ENCODE results near the gene AAR2.

The AAR2 gene

GRCh38 chr20:36279776-36280175, 43.5 kb downstream of the AAR2 start:
- DNase-seq (ENCODE audit: low read depth in 2 of 2) = no peak

DNA sequence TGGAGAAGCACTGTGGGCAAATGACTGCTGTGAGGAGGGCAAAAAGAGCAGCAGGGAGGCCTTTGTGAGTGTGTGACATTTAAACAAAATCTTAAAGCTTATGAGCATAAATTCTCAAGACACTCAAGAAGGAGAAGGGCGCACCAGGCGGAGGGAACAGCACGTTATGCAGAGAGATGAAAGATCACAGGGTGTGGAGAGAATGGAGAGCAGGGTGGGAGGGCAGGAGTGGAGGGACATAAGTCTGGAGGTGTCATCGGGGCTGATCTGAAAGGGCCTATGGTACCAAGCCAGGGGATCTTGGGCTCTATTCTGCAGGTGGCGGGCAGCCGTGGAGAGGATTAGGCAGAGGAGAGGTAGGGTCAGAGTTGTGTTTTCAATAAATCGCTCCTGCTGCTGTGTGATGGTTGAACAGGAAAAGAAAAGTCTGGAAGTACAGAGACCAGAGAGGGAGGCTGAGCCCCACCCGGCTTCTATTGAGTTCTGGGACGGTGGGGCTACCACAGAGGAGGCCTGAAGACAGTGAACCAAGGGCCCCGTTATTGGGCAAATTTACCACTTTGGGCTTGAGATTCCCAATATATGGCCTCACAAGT, 45.6 kb downstream of the AAR2 start:
- DNase-seq (ENCODE audit: low read depth in 2 of 2) = no peak

DNA sequence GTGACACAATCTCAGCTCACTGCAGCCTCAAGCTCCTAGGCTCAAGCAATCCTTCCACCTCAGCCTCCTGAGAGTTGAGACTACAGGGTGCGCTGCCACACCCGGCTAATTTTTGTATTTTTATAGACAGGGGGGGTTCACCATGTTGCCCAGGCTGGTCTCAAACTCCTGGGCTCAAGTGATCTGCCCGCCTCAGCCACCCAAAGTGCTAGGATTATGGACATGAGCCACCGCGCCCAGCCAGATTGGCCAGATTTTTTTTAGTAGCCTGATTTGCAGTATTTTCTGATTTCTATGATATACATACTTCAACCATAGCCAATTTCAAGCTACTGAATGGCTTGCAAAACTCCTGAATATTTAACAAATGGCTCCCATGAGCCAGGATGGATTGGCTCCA, 48.5 kb downstream of the AAR2 start:
- DNase-seq (ENCODE audit: low read depth in 2 of 2) = no peak

GRCh38 chr20:36285746-36286447, 49.6 kb downstream of the AAR2 start:
- no peak for DNase-seq (ENCODE audit: low read depth in 2 of 2)

DNA sequence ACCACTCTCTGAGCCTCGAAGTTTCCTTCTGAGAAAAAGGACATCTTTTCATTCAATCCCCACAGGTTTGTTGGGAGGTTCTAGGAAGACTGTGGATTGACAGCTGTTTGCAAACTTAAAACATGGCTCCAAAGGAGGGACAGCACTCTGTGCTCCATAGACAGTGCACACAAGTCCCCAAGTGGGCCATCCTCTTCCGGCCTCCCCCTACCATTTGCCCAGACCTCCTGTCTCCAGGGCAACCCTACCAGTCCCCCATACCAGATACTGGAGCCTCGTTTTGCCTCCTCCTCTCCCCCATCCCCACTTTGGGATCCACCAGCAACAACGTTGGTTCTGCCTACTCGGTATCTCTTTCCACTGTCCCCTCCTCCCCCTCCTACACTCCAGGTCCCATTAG, 61.4 kb downstream of the AAR2 start:
- DNase-seq (ENCODE audit: low read depth in 2 of 2) = no peak

DNA sequence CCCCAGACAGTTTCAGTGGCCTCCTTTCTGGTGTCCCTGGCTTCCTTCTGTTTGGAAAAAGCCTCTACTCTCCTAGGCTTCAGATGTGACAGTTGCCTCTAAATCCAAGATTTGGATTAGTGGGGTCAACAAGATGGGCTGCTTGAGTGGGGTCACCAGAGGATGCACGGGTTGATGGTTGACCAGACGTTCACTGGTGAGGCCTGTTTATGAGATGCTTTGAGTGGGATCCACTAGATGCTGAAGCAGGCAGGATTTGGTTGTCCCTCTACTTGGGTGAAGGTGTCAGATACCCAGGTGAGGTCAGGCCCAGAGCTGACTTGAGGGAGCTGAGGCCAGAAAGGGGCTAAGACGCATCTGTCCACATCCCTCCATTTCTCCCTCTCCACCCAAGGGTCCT, 61.8 kb downstream of the AAR2 start:
- DNase-seq (ENCODE audit: low read depth in 2 of 2) = no peak

DNA sequence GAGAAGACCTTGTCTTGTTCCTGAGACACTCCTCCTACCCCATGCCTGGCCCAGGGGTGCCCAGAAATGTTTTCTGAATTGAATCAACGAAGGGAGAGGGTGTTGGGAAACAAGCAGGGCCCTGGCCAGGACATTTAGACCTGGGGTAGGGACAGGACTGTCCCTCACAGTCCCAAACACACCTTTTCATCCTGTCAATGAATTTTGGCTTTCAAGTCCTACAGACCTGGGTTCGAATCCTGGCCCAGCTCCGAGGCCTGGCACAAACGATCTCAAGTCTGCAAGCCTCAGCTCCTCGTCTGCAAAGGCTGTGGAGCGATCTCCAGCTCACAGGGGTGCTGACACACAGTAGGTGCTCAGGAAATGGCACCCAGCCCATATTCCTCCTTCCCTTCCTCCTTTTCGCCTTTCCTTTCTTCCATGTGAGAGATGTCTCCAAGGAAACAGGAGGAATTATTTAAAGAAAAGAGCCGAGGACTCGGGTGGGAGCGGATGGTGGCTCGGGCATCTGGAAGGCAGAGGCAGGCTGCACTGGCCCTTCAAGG, 62.6 kb downstream of the AAR2 start:
- no peak for DNase-seq (ENCODE audit: low read depth in 2 of 2)

GRCh38 chr20:36299459-36299858, 63.2 kb downstream of the AAR2 start:
- DNase-seq (ENCODE audit: low read depth in 2 of 2) = no peak

- no peak for DNase-seq (ENCODE audit: low read depth in 2 of 2)
These were observed 65.3 kb downstream of the AAR2 start for GRCh38 chr20:36301359-36302119.

DNA sequence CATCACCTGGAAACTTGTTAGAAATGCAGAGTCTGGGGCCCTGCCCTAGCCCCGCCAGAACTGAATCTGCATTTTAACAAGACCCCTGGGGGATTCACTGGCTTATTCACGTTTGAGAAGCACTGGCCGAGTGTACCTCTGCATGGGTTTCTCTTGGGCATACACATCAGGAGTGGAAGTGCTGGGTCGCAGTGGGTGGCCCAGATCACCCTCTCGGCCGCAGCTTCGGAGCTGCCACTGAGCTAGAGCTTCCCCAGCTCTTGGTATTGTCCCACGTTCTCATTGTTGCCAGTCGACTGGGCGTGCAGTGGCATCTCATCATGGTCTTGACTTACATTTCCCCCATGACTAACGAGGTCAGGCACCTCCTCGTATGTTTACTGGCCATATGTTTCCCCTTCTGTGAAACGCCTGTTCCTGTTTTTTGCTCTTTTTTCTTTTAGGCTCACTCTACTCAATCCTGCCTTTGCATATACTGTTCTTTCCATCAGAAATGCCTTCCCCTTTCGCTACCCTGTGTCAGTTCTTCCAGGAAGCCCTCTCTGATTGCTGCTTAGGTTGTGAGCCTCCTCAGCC, 66.8 kb downstream of the AAR2 start:
- no peak for DNase-seq (ENCODE audit: low read depth in 2 of 2)

- no peak for DNase-seq (ENCODE audit: low read depth in 2 of 2)
These were observed 67.6 kb downstream of the AAR2 start for GRCh38 chr20:36303831-36304230.

DNA sequence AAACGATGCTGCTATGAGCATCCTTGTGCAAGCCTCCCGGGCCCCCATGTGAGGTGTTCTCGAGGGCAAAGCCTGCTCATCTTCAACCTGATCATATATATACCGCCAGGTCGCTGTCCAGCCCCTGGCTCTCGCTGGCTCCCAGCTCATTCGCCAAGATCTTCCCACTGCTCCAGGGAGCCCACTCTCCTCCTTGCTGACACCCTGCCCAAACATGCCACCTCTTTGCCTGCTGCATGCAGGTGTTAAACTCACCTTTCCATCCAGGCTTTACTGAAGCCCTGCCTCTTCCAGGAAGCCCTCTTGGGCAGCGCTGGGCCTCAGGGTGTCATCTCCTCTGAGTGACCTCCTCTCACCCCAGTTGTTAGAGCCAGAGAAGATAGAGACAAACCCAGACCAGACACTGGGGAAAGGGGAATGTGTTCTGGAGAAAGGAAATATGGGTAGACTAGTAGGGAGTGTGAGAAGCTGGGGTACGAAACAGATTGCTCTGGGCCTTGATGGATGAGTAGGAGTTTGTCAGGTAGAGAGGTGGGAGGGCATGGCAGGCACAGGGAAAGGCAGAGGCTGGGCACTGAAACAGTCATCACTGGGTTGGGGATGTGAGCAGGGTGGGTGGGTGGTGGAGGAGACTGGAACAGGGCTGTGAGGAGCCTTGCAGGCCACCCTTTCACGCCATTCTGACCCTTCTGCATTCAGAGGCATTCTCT, 68.7 kb downstream of the AAR2 start:
- no peak for DNase-seq (ENCODE audit: low read depth in 2 of 2)

DNA sequence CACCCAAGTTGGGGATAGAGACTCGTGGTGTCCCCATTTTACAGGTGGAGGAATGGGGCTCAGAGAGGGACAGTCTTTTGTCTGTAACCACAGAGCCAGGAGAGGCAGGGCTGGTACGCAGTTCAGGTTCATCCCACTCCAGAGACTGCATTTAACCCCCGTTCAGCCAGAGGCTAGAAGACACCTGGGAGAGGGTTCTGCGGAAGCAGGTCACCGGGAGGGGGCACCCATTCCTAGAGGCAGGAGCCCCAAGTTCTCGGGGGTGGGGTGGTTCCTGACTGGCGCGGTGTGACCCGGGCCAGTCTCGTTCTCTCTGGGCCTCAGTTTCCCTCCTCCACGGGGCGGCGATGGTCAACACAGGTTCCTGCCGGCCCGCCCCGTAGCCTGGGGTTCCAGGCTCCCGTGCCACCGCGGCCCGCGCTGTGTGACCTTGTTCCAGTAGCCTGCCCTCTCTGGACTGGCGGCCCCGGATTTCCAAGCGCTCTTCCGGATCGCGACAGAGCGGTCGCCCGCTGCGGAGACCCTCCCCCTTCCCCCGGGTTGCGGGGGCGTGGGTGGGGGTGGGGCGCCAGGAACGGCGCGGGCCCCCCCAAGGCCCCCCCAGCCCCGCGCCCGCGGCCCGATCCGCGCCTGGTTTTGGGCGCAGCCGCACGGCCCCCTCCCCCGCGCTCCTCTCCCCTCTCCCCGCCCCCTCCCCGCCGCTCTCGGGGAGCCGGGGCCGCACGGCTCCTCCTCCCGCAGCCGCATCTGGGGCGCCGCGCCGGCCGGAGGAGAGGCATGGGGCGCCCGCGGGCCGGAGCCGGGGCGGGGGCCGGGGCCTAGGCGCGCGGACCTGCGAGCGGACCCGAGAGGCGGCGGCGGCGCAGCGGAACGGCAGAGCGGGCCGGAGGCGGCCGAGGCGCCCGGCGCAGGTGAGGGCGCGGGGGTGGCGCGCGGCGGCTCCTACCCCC, 69.6 kb downstream of the AAR2 start, which contains the start of gene DLGAP4:
DLGAP4 (plus strand) TSS at position 738 of the 950 bp plus-strand sequence. CDS start 125,379 bp downstream, outside the sequence.
- no peak for DNase-seq (ENCODE audit: low read depth in 2 of 2)
